GM12878 (cell line): ENCODE results near the gene ZBED3. TPM values are rescaled to one million over a fixed set of nuclear protein-coding genes. Genes with fewer than 3 reads are reported as not detected.
"Not testable (repeated sequence)": the region's sequence is repeated elsewhere in the genome, so short reads cannot be mapped to it uniquely, and the experiment has no call there.

Experiments
- ATAC-seq: fragments of 200-7000 bp; cut with Tn5 transposase; 3 replicates; pipeline ENCODE4 v1.9.1; 2020; ENCODE audit warnings: mild to moderate bottlenecking, moderate library complexity
- BruUV-seq: library from RNA; stranded (reverse); fragments of 400-500 nt; replicated peaks from 2 replicates; lab custom pipeline; 2021; lab: Mats Ljungman, UMichigan
- CTCF ChIA-PET: fragments of 300-600 bp; sonication (Branson Sonifier 250); formaldehyde crosslinking; extraction: SDS; loops from one replicate; lab custom pipeline; 2021; ENCODE audit warnings: inconsistent platforms; lab: Yijun Ruan, JAX
- POLR2A ChIA-PET: fragments of 350-600 bp; formaldehyde crosslinking; extraction: SDS; loops from one replicate; lab custom pipeline; 2021; ENCODE audit warnings: inconsistent platforms; lab: Charles Lee
- RAD21 ChIA-PET: fragments of 300-600 bp; sonication (Branson Sonifier 250); formaldehyde crosslinking; loops from one replicate; lab custom pipeline; 2023; ENCODE audit warnings: antibody characterized with exemption; ENCODE audit not compliant: unreplicated experiment; lab: Charles Lee
- SMC1A ChIA-PET: fragments of 300-600 bp; sonication (Branson Sonifier 250); formaldehyde crosslinking; loops from one replicate; lab custom pipeline; 2023; ENCODE audit not compliant: unreplicated experiment, uncharacterized antibody; lab: Charles Lee
- DNase-seq: peaks from one replicate; pipeline ENCODE4 v3.0.0-alpha.2; 2011; ENCODE audit warnings: low read depth, low spot score
- FAIRE-seq: peaks from 3 replicates; lab custom pipeline; 2011; peaks lifted over from hg19 to GRCh38; lab: Jason Lieb, UNC
- H2AFZ ChIP-seq: 2 replicates; pipeline ENCODE4 v1.6.0; 2011; ENCODE audit warnings: low read depth, low read length, control low read depth; ENCODE audit not compliant: control insufficient read depth
- H3K27ac ChIP-seq: 2 replicates; pipeline ENCODE4 v1.5.1; 2011; ENCODE audit warnings: control low read depth; ENCODE audit not compliant: control insufficient read depth, insufficient read depth
- H3K27me3 ChIP-seq, 2 experiments: replicated peaks in 1 of 2; 2 replicates each; pipeline versions ENCODE4 v1.6.0 to v1.6.1; 2011; ENCODE audit warnings: low read length in 1 of 2; ENCODE audit not compliant: control insufficient read depth in 2 of 2, insufficient read depth in 2 of 2
- H3K36me3 ChIP-seq, 2 experiments: 2 replicates each; pipeline ENCODE4 v1.5.1; 2011; ENCODE audit warnings: low read length in 1 of 2; ENCODE audit not compliant: control insufficient read depth in 2 of 2, insufficient read depth in 2 of 2
- H3K4me1 ChIP-seq: 2 replicates; pipeline ENCODE4 v1.6.1; 2011; ENCODE audit warnings: mild to moderate bottlenecking, low read length, moderate library complexity, mixed read lengths; ENCODE audit not compliant: control insufficient read depth, insufficient read depth
- H3K4me2 ChIP-seq: 2 replicates; pipeline ENCODE4 v1.6.0; 2011; ENCODE audit warnings: control low read depth; ENCODE audit not compliant: control insufficient read depth, insufficient read depth
- H3K4me3 ChIP-seq: fragments of 200-600 bp; sonication (generic); 2 replicates; pipeline ENCODE4 v1.5.1; 2016
- H3K79me2 ChIP-seq: 2 replicates; pipeline ENCODE4 v1.6.0; 2011; ENCODE audit warnings: low read length; ENCODE audit not compliant: control insufficient read depth, insufficient read depth
- H3K9ac ChIP-seq: 2 replicates; pipeline ENCODE4 v1.8.0; 2011; ENCODE audit warnings: low read length, control low read depth, mixed read lengths; ENCODE audit not compliant: control insufficient read depth, insufficient read depth
- H3K9me3 ChIP-seq: replicated peaks from 3 replicates; pipeline ENCODE4 v1.5.1; 2011; ENCODE audit warnings: mild to moderate bottlenecking, low read length; ENCODE audit not compliant: control insufficient read depth, insufficient read depth
- H4K20me1 ChIP-seq: 2 replicates; pipeline ENCODE4 v1.6.0; 2011; ENCODE audit not compliant: control insufficient read depth, insufficient read depth
- CBX5 ChIP-seq: sonication (generic); IDR thresholded peaks from 2 replicates; pipeline ENCODE4 v1.6.1; 2016; ENCODE audit warnings: low read depth, moderate library complexity, mild to moderate bottlenecking, inconsistent platforms
- CREB1 ChIP-seq: IDR thresholded peaks from 2 replicates; pipeline ENCODE4 v1.6.1; 2012; ENCODE audit warnings: low read depth, mild to moderate bottlenecking, inconsistent platforms
- CREM ChIP-seq: IDR thresholded peaks from 2 replicates; pipeline ENCODE4 v1.6.1; 2014; ENCODE audit warnings: antibody characterized with exemption, low read depth
- FOS ChIP-seq: IDR thresholded peaks from 3 replicates; pipeline ENCODE4 v1.6.1; 2011; ENCODE audit warnings: borderline replicate concordance; ENCODE audit not compliant: insufficient read length; ENCODE audit errors: extremely low read depth
- KAT2A ChIP-seq: conservative IDR thresholded peaks from 2 replicates; pipeline ENCODE4 v1.6.1; 2011; ENCODE audit warnings: low read depth, low read length; ENCODE audit not compliant: control insufficient read depth
- WGBS: methylation state at CpG from one replicate; pipeline ENCODE4 v1.1.6; 2016; ENCODE audit warnings: low lambda C conversion rate; ENCODE audit not compliant: insufficient replicate concordance, insufficient coverage; ENCODE audit errors: missing lambda C conversion rate; 5-methylcytosine and 5-hydroxymethylcytosine counted together
- in situ Hi-C: fragments of 300-500 bp; cut with MboI; formaldehyde crosslinking; loops from 9 replicates; pipeline ENCODE4 v1.14.3; 2018; ENCODE audit warnings: mixed read lengths
- intact Hi-C: fragments of 100-400 bp; cut with micrococcal nuclease; formaldehyde crosslinking; loops from one replicate; pipeline ENCODE4 v1.14.2; 2022; ENCODE audit not compliant: unreplicated experiment
- polyA plus RNA-seq, 11 experiments: library from polyadenylated mRNA; depleted of rRNA in 4 of 11; unstranded in 6 of 11; stranded (reverse) in 5 of 11; fragments of >200 nt; fragmentation: Nextera tagmentation in 4 of 11; fragmentation: Illumina TruSeq in 1 of 11; extraction: Ambion mirVana in 4 of 11; extraction: Trizol in 1 of 11; gene quantifications; 1 replicate in 1 of 11; 2 replicates in 10 of 11; pipeline versions ENCODE4 v1.2.1 to v1.2.3, GENCODE V29; 2011 to 2016; ENCODE audit warnings: inconsistent platforms in 2 of 11, missing spikeins in 2 of 11, low read depth in 1 of 11
- total RNA-seq, 4 experiments: library from RNA; depleted of rRNA in 3 of 4; stranded (reverse); fragments of >200 nt in 3 of 4; fragmentation: Illumina TruSeq in 1 of 4; extraction: Trizol in 1 of 4; gene quantifications; 2 replicates each; pipeline versions ENCODE4 v1.2.1 to v1.2.3, GENCODE V29; 2013 to 2021
- TF ChIP-seq, protein P1 (sequence below): fragments of 450-650 bp; IDR thresholded peaks from 2 replicates; pipeline ENCODE4 v1.6.1; 2017; ENCODE audit warnings: mild to moderate bottlenecking, low read depth, inconsistent platforms; ENCODE audit not compliant: poor library complexity, severe bottlenecking
- TF ChIP-seq, protein P2 (sequence below): IDR thresholded peaks from 2 replicates; pipeline ENCODE4 v1.6.1; 2012; ENCODE audit warnings: low read length, inconsistent platforms

ZBED3 gene
- total and polyA plus RNA-seq, 10 of the 15 experiments (the other 5 are each of a cell fraction or from before 2014, with no cell fraction given) = 1.0 to 16.9 (median 2.5) TPM

DNA sequence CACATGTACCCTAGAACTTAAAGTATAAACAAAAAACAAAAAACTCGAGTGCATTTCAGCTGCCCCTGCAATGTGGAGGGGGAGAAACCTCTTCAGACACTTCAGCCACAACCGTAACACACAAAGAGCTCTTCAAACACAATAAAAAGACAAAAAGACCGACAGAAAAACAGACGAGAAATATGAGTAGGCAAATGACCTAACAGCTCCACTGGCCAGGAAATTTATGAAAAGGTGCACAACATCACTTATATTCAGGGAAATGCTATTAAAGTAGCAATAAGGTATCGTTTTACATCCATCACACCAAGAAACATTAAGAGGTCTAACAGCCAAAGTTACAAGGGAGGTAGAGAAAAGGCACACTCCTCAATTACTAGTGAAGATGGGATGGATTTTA lies 6.2 kb downstream of the ZBED3 start:
- ATAC-seq (no peak), DNase-seq (no peak), FAIRE-seq (no peak)
- H3K36me3 ChIP-seq = peaks cover 0 to 2% of the 10 kb centered on the region in 2 experiments; a peak in 2 of 4 replicates
- H2AFZ ChIP-seq = no peak overlapping the region
- 0 out of 2 replicates have a peak, but pooled peaks cover 3% of the 10 kb centered on the region for H3K4me1 ChIP-seq
- no peak overlapping the region for H3K4me2 ChIP-seq
- RAD21 ChIA-PET = no interaction called here
- SMC1A ChIA-PET = interaction anchor here (1.0 to 1.3 kb wide), 2 partner anchors 14 to 460 kb away, joined by 3 to 4 read pairs; no protein-coding TSS in a partner anchor
- POLR2A ChIA-PET = no interaction called here
- H4K20me1 ChIP-seq = no peaks in the 10 kb centered on the region
- BruUV-seq = no TSS peak
- CTCF ChIA-PET = no interaction called here
- no peak overlapping the region for H3K4me3 ChIP-seq
- TF ChIP-seq, protein P1, sequence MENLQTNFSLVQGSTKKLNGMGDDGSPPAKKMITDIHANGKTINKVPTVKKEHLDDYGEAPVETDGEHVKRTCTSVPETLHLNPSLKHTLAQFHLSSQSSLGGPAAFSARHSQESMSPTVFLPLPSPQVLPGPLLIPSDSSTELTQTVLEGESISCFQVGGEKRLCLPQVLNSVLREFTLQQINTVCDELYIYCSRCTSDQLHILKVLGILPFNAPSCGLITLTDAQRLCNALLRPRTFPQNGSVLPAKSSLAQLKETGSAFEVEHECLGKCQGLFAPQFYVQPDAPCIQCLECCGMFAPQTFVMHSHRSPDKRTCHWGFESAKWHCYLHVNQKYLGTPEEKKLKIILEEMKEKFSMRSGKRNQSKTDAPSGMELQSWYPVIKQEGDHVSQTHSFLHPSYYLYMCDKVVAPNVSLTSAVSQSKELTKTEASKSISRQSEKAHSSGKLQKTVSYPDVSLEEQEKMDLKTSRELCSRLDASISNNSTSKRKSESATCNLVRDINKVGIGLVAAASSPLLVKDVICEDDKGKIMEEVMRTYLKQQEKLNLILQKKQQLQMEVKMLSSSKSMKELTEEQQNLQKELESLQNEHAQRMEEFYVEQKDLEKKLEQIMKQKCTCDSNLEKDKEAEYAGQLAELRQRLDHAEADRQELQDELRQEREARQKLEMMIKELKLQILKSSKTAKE = no peak
- TF ChIP-seq CREB1 (no peak), CBX5 (no peak), CREM (no peak), KAT2A (no peak), FOS (no peak)
- TF ChIP-seq, protein P2, sequence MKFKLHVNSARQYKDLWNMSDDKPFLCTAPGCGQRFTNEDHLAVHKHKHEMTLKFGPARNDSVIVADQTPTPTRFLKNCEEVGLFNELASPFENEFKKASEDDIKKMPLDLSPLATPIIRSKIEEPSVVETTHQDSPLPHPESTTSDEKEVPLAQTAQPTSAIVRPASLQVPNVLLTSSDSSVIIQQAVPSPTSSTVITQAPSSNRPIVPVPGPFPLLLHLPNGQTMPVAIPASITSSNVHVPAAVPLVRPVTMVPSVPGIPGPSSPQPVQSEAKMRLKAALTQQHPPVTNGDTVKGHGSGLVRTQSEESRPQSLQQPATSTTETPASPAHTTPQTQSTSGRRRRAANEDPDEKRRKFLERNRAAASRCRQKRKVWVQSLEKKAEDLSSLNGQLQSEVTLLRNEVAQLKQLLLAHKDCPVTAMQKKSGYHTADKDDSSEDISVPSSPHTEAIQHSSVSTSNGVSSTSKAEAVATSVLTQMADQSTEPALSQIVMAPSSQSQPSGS = no peak
- H3K27me3 ChIP-seq = no peaks in the 10 kb centered on the region
- no peak overlapping the region for H3K9ac ChIP-seq
- no peaks in the 10 kb centered on the region for H3K79me2 ChIP-seq
- no peak overlapping the region for H3K27ac ChIP-seq
- intact Hi-C loops = no loop called here
- 84% methylated on average over 5 of the region's 5 CpGs for WGBS
- in situ Hi-C loops = no loop called here
- no peaks in the 10 kb centered on the region for H3K9me3 ChIP-seq

DNA sequence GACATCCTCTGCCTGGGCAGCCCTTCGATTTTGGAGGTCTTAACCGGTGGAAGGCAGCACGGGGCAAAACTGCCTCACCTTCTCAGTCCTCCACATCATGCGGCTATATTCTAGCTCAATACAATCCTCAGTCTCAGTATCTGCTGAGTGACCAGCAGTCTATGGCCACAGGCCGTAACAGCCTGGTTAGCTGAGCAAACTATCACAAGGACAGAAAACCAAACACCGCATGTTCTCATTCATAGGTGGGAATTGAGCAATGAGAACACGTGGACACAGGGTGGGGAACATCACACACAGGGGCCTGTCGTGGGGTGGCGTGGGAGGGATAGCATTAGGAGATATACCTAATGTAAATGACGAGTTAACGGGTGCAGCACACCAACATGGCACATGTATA lies 6.6 kb downstream of the ZBED3 start:
- intact Hi-C loops, in situ Hi-C loops, SMC1A ChIA-PET: not testable (repeated sequence)

More for the DNA sequence above, 6.6 kb downstream of the ZBED3 start:
- BruUV-seq, H3K9ac ChIP-seq, H3K27ac ChIP-seq, H3K4me3 ChIP-seq, H3K4me1 ChIP-seq, H3K9me3 ChIP-seq, H3K27me3 ChIP-seq, POLR2A ChIA-PET, ATAC-seq, H3K79me2 ChIP-seq, FAIRE-seq, DNase-seq, CTCF ChIA-PET, H3K36me3 ChIP-seq, H3K4me2 ChIP-seq, RAD21 ChIA-PET, H4K20me1 ChIP-seq, H2AFZ ChIP-seq: not testable (repeated sequence)
- WGBS = 98% methylated on average over 11 of the region's 11 CpGs
